Pons (tissue), 1 donor: ENCODE data around the gene SPRING1.
A peak's percentile ranks its signal among the peaks of the same experiment; 100 is the strongest.
"Not testable (repeated sequence)": the region's sequence is repeated elsewhere in the genome, so short reads cannot be mapped to it uniquely, and the experiment has no call there.

ENCODE experiments used
- DNase-seq: peaks from one replicate; pipeline ENCODE4 v3.0.0-alpha.2; 2016; ENCODE audit warnings: low spot score

The SPRING1 gene, protein sequence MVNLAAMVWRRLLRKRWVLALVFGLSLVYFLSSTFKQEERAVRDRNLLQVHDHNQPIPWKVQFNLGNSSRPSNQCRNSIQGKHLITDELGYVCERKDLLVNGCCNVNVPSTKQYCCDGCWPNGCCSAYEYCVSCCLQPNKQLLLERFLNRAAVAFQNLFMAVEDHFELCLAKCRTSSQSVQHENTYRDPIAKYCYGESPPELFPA

DNA sequence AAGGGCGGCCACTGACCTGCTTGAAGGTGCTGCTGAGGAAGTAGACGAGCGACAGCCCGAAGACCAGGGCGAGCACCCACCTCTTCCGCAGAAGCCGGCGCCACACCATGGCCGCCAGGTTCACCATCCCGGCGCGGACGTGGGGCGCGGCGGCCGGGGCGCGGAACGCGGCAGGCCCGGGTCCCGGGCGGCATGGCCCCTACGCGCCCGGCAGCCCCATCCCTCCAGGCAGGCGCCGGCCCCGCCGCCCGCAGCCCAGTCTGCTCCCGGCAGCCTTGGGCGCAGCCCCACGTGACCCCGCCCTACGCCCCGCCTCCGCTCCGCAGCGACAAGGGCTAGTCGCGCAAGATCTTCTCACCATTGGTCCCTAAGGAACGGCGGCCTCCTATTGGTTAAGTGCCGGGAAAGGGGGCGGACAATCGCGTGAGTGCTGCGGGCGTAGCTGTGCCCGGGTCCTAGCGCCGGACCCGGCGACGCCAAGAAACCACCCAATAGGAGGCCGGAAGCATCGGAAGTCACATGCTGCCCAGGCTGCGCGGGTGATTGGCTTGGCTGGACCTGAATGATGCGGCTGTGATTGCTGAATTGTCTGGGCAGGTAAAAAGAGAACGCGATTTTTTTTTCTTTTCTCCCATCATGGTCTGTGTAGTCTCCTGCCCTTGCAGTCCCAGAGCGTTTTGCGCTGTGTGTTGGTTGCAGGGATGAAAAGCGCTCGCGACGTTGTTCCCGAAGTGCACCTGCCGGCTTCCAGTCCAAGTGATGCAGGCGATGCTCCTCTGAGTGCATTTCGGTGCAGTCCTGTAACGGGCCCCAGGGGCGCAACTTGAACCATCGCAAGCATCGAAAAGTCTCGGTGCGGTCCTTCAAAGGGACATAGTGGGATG is at the start of gene SPRING1, which contains the start of gene RNFT2:
Gene SPRING1 (minus strand): TSS at position 296 of the 884 bp plus-strand sequence. CDS start 169 bp downstream, at position 127.
Gene RNFT2 (plus strand): TSS at position 542 of the 884 bp plus-strand sequence. CDS start 2,183 bp downstream, outside the sequence.
- DNase-seq: peak; percentile 99

DNA sequence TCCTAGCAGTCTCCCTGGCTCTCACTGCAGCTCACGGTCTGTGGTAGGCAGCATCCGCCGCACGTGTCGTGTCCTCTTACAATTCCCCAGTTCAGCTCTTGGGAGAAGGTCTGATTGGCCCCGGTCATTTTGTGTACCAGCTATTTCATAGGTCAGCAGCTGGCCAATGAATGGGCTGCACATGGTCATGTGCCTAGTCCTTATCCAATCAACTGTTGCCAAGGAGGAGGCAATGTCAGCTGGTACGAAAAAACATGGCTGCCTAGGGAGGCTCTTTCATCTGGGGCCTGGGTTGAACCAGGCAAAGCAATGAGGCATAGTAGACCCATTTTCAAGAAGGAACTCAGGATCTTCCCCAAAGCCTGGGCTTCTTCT is 46.4 kb upstream of the SPRING1 start:
- no peak for DNase-seq

- DNase-seq: no peak
Observed at GRCh38 chr12:116783525-116784237, 45.8 kb upstream of the SPRING1 start.

DNA sequence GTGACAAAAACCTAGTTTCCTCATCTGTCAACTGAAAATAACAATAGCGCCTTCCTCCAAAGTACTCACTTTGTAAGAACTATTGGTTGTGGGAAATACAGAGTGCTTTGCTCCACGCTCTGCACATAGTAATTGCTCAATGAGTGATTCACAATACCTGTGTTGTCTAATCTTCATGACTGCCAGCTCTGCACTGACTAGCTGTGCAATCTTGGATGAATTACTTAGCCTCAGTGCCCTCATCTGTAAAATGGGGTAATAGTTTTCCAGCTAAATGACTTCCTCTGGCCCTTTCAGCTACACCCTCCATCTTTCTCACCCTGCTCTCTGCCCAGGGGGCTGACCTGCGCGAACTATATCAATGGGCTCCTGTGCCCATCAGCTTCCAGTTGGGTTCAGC is 43.1 kb upstream of the SPRING1 start:
- no peak for DNase-seq

GRCh38 chr12:116779597-116779996 is 41.7 kb upstream of the SPRING1 start:
- no peak for DNase-seq

- no peak for DNase-seq
Observed at GRCh38 chr12:116777245-116777644, 39.4 kb upstream of the SPRING1 start.

GRCh38 chr12:116774020-116774419 is 36.2 kb upstream of the SPRING1 start:
- DNase-seq: no peak

- DNase-seq: no peak
Observed at GRCh38 chr12:116773276-116773731, 35.4 kb upstream of the SPRING1 start.

- DNase-seq: no peak
Observed at GRCh38 chr12:116771651-116772050, 33.8 kb upstream of the SPRING1 start.

DNA sequence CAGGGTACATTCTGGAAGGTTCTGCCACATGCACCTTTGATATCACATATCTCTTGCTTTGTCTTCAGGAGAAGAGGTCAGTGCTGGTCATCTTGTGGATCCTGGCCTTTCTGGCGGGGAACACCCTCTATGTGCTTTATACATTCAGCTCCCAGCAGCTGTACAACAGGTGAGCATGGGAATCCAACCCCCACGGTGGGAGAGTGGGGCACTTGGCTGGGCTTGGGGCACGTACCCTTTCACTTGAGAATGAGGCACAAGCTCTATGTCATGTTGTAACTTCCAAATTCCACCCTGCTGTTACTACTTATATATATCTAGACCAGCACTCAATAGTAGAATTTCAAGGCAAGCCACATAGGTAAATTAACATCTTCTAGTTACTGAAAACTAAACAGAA is 28.9 kb upstream of the SPRING1 start:
- no peak for DNase-seq

GRCh38 chr12:116766285-116766684 is 28.4 kb upstream of the SPRING1 start:
- DNase-seq: no peak

GRCh38 chr12:116765271-116765670 is 27.4 kb upstream of the SPRING1 start:
- DNase-seq: no peak

GRCh38 chr12:116761499-116761898 is 23.6 kb upstream of the SPRING1 start:
- DNase-seq: no peak

DNA sequence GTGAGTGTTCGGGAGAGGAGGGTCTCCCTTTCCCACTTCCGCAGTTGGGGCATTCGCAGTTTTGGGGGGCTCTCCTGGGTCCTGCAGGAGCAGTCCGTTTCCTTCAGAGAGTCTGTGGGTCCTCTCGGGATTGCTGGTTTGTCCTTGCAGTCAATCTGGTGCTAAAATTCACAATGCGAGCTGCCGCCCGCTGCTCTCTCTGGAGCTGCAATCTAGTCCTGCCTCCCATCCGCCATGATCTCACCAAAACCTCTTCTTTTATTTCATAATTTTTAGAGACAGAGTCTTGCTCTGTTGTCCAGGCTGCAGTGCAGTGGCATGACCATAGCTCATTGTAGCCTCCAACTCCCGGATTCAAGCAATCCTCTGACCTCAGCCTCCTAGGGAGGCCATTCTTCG is 22.8 kb upstream of the SPRING1 start:
- DNase-seq: no peak

DNA sequence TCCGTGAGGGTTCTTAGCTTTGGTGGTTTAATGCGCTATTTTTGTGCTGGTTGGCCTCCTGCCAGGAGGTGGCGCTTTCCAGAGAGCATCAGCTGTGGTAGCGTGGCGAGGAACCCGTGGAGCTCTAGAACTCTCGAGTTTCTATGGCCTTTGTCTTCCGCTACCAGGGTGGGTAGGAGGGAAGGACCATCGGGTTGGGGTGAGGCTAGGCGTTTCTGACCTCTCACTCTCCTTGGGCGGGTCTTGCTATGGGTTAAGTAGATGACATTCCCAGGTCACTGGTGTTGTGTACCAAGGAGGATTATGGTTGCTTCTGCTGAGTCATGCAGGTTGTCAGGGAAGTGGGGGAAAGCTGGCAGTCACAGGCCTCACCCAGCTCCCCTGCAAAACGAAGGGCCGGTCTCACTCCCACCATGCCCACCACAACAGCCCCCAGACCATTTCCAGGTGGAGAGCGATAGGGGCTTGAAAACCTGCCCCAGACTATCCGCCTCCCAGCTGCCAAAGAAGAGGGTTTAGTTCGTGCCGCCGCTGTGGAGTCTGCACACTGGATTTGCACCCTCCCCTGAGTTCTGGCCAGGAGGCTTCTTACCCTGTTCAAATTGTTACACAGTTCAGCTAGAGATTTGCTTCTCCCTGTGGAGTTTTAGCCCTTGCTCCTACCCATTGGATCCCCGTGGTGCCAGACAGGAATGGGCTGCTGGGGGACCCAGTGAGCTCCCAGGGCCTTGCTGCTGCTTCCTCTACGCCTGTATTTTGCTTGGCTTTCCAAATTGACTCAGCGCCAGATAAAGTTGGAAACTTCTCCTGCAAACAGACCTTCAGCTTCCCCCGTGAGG is 22.1 kb upstream of the SPRING1 start:
- no peak for DNase-seq

DNA sequence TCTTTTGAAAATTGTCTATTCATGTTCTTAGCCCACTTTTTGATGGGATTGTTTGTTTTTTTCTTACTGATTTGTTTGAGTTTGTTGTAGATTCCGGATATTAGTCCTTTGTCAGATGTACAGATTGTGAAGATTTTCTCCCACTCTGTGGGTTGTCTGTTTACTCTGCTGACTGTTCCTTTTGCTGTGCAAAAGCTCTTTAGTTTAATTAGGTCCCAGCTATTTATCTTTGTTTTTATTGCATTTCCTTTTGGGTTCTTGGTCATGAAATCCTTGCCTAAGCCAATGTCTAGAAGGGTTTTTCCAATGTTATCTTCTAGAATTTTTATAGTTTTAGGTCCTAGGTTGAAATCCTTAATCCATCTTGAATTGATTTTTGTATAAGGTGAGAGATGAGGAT is 16.9 kb upstream of the SPRING1 start:
- not testable (repeated sequence) for DNase-seq

DNA sequence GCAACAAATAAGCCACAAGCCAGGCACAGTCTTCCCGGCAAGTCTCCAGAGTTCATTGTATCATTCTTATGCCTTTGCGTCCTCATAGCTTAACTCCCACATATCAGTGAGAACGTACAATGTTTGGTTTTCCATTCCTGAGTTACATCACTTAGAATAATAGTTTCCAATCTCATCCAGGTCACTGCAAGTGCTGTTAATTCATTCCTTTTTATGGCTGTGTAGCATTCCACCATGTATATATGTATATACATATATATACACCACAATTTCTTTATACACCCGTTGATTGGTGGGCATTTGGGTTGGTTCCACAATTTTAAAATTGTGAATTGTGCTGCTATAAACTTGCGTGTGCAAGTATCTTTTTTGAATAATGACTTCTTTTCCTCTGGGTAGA is 16.2 kb upstream of the SPRING1 start:
- not testable (repeated sequence) for DNase-seq

GRCh38 chr12:116750298-116750697 is 12.4 kb upstream of the SPRING1 start:
- no peak for DNase-seq

- no peak for DNase-seq
Observed at GRCh38 chr12:116749884-116750283, 12.0 kb upstream of the SPRING1 start.

DNA sequence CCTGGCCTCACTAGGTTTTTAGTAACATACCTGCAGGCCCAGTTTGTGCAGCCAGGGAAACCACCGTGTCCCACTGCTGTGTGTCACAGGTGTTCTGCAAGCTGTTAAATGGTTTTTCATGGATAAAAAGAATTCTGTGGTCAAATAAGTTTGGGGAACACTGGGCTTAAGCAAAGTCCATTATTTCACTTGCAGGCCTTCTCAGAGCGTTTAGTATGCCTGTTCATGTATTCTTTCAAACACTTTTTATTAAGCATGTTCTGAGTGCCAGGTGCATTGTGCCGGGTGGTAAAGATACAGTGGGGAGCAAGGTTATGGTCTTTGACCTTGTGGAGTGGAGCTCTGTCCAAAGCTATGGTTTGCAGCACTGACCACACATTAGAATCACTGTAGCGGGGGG is 7.7 kb upstream of the SPRING1 start:
- DNase-seq: no peak

- no peak for DNase-seq
Observed at GRCh38 chr12:116744766-116745165, 6.9 kb upstream of the SPRING1 start.

DNA sequence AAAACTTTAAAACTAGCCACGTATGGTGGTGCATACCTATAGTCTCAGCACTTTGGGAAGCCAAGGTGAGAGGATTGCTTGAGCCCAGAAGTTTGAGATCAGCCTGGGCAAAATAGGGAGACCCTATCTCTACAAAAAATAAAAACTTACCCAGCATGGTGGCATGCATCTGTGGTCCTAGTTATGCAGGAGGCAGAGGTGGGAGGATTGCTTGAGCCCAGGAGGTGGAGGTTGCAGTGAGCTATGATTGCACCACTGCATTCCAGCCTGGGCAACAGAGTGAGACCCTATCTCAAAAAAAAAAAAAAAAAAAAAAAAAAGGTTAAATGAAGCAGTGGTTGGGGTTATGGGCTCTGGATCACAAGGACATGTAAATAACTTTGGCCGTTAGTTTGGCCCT is 4.9 kb upstream of the SPRING1 start:
- not testable (repeated sequence) for DNase-seq
